Thyroid gland (tissue), 4 donors: ENCODE results near the gene TMEM88. TPM values are rescaled to one million over a fixed set of nuclear protein-coding genes. Genes with fewer than 3 reads are reported as not detected.

Source experiments
- DNase-seq, 2 donors: peaks; one replicate each; pipeline ENCODE4 v3.0.0-alpha.2; 2019
- H3K27ac ChIP-seq, 3 donors: fragments of 200-600 bp; sonication (generic); 1 replicate in 2 of 3; 2 replicates in 1 of 3; pipeline ENCODE4 v1.5.1; 2016 to 2019; ENCODE audit warnings: mild to moderate bottlenecking in 1 of 3, moderate library complexity in 1 of 3
- H3K27me3 ChIP-seq: fragments of 200-600 bp; sonication (generic); one replicate; pipeline ENCODE4 v1.5.1; 2019
- H3K36me3 ChIP-seq, 2 donors: fragments of 200-600 bp; sonication (generic); one replicate each; pipeline ENCODE4 v1.5.1; 2016 to 2019
- H3K4me1 ChIP-seq, 2 donors: fragments of 200-600 bp; sonication (generic); one replicate each; pipeline ENCODE4 v1.5.1; 2017 to 2019
- H3K4me3 ChIP-seq, 3 donors: fragments of 200-600 bp; sonication (generic); replicated peaks in 1 of 3; 1 replicate in 2 of 3; 2 replicates in 1 of 3; pipeline ENCODE4 v1.5.1; 2016; ENCODE audit warnings: mild to moderate bottlenecking in 1 of 3
- H3K9me3 ChIP-seq: fragments of 200-600 bp; sonication (generic); one replicate; pipeline ENCODE4 v1.5.1; 2017
- POLR2A ChIP-seq, 2 donors: fragments of 450-650 bp; IDR thresholded peaks; one replicate each; pipeline ENCODE4 v1.6.1; 2017; ENCODE audit warnings: antibody characterized with exemption in 2 of 2, mild to moderate bottlenecking in 2 of 2, moderate library complexity in 1 of 2
- WGBS, 2 donors: methylation state at CpG; one replicate each; pipeline ENCODE4 v1.1.5; 2017; 5-methylcytosine and 5-hydroxymethylcytosine counted together
- intact Hi-C: fragments of 100-400 bp; cut with DNase I; formaldehyde crosslinking; loops from one replicate; pipeline ENCODE4 v1.15.1; 2023
- total RNA-seq, 4 donors: library from RNA; depleted of rRNA; stranded (reverse); fragments of >200 nt; gene quantifications; one replicate each; pipeline ENCODE4 v1.2.3, GENCODE V29; 2016
- TF ChIP-seq, protein P1 (sequence below), 6 experiments: fragments of 200-600 bp in 3 of 6; fragments of 450-650 bp in 3 of 6; sonication (generic) in 3 of 6; IDR thresholded peaks; one replicate each; pipeline ENCODE4 v1.5.1; 2016 to 2019; ENCODE audit warnings: antibody characterized with exemption in 6 of 6, mild to moderate bottlenecking in 2 of 6, inconsistent platforms in 1 of 6, moderate library complexity in 1 of 6

Gene TMEM88
- total RNA-seq, 4 donors from 2014 or later = 12.3 to 39.5 (median 18.4) TPM

DNA sequence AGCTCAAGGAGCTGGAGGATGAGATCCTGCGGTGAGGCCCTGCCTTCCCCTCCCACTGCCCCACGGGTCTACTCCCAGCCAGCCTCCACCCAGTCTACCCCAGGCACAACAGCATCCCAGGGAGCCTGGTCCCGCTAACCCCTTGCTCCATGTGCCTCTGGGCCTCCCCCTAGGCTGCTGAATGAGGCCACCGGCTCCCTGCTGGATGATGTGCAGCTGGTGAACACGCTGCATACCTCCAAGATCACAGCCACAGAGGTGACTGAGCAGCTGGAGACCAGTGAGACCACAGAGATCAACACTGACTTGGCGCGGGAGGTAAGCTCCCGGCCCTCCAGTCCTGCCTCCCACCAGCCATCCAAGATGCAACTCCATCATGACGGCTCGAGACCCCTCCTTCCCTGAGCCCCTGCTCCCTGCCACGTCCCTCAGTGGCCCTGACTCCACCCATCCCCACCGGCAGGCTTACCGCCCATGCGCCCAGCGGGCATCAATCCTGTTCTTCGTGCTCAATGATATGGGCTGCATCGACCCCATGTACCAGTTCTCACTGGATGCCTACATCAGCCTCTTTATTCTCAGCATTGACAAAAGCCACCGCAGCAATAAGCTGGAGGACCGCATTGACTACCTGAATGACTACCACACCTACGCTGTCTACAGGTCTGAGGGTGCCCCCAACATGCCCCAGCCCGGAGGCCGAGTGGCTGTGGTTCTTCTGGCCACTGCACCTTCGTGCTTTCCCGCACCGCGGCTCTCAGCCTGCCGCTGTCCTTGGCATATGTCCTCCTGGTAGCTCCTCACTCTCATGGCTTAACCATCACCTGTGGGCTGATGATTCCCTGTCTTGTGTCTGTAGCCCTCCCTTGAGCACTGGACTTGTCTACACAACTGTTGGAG is 35.9 kb upstream of the TMEM88 start:
- H3K9me3 ChIP-seq = no peaks in the 10 kb centered on the region
- H3K27me3 ChIP-seq = no peaks in the 10 kb centered on the region
- intact Hi-C loops = no loop called here
- DNase-seq = no peak
- H3K4me1 ChIP-seq = no peaks in the 10 kb centered on the region
- TF ChIP-seq POLR2A (IDR thresholded peaks at IDR 0.05) = no peak
- TF ChIP-seq, protein P1, sequence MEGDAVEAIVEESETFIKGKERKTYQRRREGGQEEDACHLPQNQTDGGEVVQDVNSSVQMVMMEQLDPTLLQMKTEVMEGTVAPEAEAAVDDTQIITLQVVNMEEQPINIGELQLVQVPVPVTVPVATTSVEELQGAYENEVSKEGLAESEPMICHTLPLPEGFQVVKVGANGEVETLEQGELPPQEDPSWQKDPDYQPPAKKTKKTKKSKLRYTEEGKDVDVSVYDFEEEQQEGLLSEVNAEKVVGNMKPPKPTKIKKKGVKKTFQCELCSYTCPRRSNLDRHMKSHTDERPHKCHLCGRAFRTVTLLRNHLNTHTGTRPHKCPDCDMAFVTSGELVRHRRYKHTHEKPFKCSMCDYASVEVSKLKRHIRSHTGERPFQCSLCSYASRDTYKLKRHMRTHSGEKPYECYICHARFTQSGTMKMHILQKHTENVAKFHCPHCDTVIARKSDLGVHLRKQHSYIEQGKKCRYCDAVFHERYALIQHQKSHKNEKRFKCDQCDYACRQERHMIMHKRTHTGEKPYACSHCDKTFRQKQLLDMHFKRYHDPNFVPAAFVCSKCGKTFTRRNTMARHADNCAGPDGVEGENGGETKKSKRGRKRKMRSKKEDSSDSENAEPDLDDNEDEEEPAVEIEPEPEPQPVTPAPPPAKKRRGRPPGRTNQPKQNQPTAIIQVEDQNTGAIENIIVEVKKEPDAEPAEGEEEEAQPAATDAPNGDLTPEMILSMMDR (IDR thresholded peaks at IDR 0.05) = no peak
- H3K4me3 ChIP-seq = no peak overlapping the region
- H3K36me3 ChIP-seq = no peaks in the 10 kb centered on the region
- WGBS, 2 donors = 88 to 89% methylated on average over 23 to 25 of the region's 27 CpGs
- H3K27ac ChIP-seq = no peak overlapping the region

DNA sequence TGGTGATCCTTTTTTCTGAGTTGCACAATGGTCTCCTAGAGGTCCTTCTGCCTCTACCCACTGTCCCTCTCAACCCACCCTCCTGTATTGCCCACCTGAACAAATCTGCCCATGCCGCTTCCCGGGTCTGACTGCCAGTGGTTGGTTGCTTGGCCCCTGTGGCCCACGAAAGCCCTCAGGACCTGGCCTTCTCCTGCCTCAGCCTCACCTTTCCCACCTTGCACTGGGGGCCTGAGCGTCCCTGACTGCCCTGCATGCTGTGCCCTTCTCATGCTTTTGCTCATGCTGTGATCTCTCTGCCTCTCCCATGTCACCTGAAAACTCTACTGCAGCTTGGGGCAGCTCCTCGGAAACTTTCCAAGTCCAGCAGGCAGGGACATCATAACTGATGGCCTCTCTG is 34.6 kb upstream of the TMEM88 start:
- Histone ChIP-seq H3K4me3 (no peak overlapping the region), H3K27ac (no peak overlapping the region), H3K36me3 (no peaks in the 10 kb centered on the region), H3K4me1 (no peaks in the 10 kb centered on the region), H3K9me3 (no peaks in the 10 kb centered on the region), H3K27me3 (no peaks in the 10 kb centered on the region)
- intact Hi-C loops = loop anchor here (5.0 kb wide), 2 partner anchors 37 to 167 kb away; partner anchors contain the start of genes CYB5D1, NAA38 and TMEM88
- 81 to 87% methylated on average over 5 of the region's 5 CpGs for WGBS, 2 donors
- TF ChIP-seq, protein P1 (IDR thresholded peaks at IDR 0.05) = no peak
- no peak for TF ChIP-seq POLR2A (IDR thresholded peaks at IDR 0.05)
- DNase-seq = no peak

DNA sequence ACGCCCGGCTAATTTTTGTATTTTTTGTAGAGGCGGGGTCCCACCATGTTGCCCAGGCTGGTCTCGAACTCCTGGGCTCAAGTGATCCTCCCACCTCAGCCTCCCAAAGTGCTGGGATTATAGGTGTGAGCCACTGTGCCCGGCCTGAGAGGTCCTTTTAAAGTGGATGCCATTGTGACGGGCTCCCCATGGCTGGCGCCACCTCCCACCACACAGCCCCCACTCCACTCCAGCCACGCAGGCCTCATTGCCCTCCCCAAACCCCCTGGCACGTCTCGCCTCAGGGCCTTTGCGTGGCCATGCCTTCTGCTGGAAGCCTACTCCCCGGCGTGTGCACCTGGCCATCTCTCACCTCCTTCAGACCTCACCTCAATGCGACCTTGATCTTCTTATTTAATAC is 32.7 kb upstream of the TMEM88 start:
- no peaks in the 10 kb centered on the region for H3K27me3 ChIP-seq
- intact Hi-C loops = loop anchor here (5.0 kb wide), 2 partner anchors 35 to 165 kb away; partner anchors contain the start of genes CYB5D1, NAA38 and TMEM88
- TF ChIP-seq, protein P1 (IDR thresholded peaks at IDR 0.05) = no peak
- TF ChIP-seq POLR2A (IDR thresholded peaks at IDR 0.05) = no peak
- H3K36me3 ChIP-seq = no peaks in the 10 kb centered on the region
- H3K4me3 ChIP-seq = no peak overlapping the region
- 75 to 78% methylated on average over 14 of the region's 14 CpGs for WGBS, 2 donors
- H3K4me1 ChIP-seq = no peaks in the 10 kb centered on the region
- H3K9me3 ChIP-seq = no peaks in the 10 kb centered on the region
- no peak overlapping the region for H3K27ac ChIP-seq
- DNase-seq = no peak

DNA sequence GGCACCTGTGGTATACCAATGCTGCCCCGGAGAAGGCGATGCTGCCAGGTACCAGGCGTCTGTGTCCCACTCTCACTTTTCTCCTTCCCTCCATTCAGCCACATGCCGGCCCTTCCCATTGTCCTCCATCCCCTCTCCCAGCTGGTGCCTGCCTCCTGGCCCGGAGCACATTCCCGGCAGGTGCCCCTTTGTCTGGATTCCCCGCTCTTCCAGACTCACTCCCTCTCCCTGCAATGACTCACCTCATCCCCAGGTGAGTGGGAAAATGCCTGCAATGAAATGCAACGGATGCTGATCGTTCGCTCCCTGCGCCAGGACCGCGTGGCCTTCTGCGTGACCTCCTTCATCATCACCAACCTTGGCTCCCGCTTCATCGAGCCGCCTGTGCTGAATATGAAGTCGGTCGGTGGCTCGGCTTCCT is 31.3 kb upstream of the TMEM88 start:
- H3K27me3 ChIP-seq = no peaks in the 10 kb centered on the region
- H3K9me3 ChIP-seq = no peaks in the 10 kb centered on the region
- H3K4me1 ChIP-seq = no peaks in the 10 kb centered on the region
- no peak overlapping the region for H3K27ac ChIP-seq
- H3K36me3 ChIP-seq = no peaks in the 10 kb centered on the region
- no peak overlapping the region for H3K4me3 ChIP-seq
- TF ChIP-seq, protein P1 (IDR thresholded peaks at IDR 0.05) = no peak
- TF ChIP-seq POLR2A (IDR thresholded peaks at IDR 0.05) = no peak
- DNase-seq = no peak
- 83 to 84% methylated on average over 20 of the region's 20 CpGs for WGBS, 2 donors
- intact Hi-C loops = loop anchor here (5.0 kb wide), 2 partner anchors 34 to 164 kb away; partner anchors contain the start of genes CYB5D1, NAA38 and TMEM88
